GM12875 (cell line): ENCODE results near the gene KRTAP5-10.
"Not testable (repeated sequence)": the region's sequence is repeated elsewhere in the genome, so short reads cannot be mapped to it uniquely, and the experiment has no call there.

Source experiments
- H3K4me3 ChIP-seq: one replicate; pipeline ENCODE4 v1.5.1; 2011; ENCODE audit warnings: low read depth, low read length, control low read depth
- CTCF ChIP-seq: IDR thresholded peaks from 2 replicates; pipeline ENCODE4 v1.5.1; 2011; ENCODE audit warnings: low read depth, mild to moderate bottlenecking, control low read depth, inconsistent platforms, low read length, moderate library complexity, borderline replicate concordance; ENCODE audit not compliant: insufficient read depth

The KRTAP5-10 gene

DNA sequence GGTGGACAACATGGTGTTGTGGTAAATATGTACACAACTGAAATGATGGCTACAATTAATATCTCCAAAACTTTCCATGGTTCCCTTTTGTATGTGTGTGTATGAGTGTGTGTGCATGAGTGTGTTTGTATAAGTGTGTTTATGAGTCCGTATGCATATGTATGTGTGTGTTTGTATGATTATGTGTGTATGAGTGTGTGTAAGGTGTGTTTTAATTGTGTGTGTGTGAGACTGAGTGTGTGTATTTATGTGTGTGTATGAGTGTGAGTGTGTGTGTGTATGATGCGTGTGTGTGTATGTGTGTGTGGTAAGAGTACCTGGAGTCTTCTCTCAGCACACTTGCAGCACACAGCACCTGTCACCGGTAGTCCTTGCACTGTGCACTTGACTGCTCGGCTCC lies 9.3 kb upstream of the KRTAP5-10 start:
- no peak for TF ChIP-seq CTCF
- no peak overlapping the region for H3K4me3 ChIP-seq

DNA sequence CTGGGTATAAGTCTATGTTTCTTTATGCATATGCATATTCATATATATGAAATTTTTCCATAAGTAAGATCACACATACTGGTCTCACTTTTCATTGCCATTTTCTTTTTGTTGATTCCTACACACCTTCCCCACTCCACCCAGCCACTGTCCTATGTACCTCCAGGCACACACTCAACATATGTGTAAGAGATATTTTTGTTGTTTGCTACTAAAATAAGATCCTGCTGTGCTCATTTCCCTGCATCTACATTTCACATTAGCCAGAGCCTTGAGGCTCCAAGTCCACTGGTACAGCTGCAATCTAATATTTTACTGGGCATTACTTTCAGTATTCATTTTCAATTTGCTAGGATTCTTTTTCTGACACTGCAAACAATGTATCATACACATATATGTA lies 8.1 kb upstream of the KRTAP5-10 start:
- no peak overlapping the region for H3K4me3 ChIP-seq
- TF ChIP-seq CTCF, result no peak

DNA sequence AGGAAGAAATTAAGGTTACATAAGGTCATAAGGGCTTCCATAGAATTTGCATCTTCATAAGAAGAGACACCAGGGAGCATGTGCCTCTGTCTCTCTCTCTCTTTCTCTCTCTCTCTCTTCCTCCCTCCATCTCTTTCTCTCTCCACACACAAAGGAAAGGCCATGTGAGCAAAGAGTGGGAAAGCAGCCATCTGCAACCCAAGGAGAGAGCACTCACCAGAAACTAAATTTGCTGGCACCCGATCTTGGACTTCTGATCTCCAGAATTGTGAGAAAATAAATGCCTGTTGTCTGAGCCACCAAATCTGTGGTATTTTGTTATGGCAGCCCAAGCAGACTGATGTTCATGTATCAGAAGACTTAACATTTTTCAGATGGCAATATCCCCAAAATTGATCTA lies 6.4 kb upstream of the KRTAP5-10 start:
- no peak for TF ChIP-seq CTCF
- H3K4me3 ChIP-seq, result no peak overlapping the region

DNA sequence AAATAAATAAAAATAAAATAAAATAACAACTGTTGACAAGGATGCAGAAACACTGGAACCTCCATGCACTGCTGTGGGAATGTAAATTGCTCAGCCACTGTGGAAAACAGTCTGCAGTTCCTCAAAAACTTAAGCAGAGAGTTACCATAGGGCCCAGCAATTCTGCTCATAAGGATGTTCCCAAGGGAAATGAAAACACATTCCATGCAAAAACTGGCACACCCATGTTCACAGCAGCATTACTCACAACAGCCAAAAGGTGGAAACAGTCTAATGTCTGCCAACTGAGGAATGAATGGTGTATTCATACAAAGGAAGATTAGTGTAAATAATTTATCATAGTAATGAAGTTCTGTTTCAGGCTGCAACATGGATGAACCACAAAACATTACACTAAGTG lies 3.2 kb upstream of the KRTAP5-10 start:
- TF ChIP-seq CTCF, result no peak
- no peak overlapping the region for H3K4me3 ChIP-seq

DNA sequence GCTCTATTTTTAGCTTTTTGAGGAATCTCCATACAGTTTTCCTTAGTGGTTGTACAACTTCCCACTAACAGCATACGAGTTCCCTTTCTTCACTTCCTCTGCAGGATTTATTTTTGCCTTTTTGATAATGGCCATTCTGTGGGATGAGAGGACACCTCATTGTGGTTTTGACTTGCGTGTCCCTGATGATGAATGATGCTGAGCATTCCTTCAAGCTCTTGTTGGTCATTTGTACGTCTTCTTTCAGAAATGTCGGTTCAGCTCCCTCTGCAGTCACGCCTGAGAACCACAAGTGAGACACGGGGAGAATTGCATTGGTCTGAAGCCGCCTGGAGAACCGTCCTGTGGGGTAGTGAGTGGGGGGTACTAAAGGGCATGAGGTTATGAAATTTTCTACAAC lies 2.0 kb upstream of the KRTAP5-10 start:
- TF ChIP-seq CTCF, result peak; percentile 67
- H3K4me3 ChIP-seq, result no peak overlapping the region

- TF ChIP-seq CTCF, result no peak
- no peak overlapping the region for H3K4me3 ChIP-seq
Observed at GRCh38 chr11:71564430-71564829, 933 bp upstream of the KRTAP5-10 start.

DNA sequence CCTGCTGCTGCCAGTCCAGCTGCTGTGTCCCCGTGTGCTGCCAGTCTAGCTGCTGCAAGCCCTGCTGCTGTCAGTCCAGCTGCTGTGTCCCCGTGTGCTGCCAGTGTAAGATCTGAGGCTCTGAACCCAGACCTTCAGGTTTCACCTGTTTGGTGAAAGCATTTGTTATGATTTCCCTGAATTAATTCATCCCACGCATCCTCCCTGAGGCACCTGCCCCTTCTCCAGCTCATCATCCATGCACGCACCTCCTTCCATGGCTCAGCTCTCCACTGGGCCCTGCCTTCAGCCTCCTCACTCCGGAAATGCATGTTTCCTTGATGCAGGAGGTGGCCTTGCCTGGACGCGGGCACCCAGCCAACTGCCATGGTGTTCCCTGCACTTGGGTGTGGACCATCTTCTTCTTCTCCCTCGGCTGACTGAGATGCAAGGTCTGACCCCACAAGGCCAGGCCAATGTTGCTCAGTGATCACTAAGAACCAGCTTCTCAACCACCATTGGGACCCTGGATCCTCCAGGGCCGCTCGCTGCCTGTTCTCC lies 788 bp downstream of the KRTAP5-10 start:
- no peak overlapping the region for H3K4me3 ChIP-seq
- no peak for TF ChIP-seq CTCF

DNA sequence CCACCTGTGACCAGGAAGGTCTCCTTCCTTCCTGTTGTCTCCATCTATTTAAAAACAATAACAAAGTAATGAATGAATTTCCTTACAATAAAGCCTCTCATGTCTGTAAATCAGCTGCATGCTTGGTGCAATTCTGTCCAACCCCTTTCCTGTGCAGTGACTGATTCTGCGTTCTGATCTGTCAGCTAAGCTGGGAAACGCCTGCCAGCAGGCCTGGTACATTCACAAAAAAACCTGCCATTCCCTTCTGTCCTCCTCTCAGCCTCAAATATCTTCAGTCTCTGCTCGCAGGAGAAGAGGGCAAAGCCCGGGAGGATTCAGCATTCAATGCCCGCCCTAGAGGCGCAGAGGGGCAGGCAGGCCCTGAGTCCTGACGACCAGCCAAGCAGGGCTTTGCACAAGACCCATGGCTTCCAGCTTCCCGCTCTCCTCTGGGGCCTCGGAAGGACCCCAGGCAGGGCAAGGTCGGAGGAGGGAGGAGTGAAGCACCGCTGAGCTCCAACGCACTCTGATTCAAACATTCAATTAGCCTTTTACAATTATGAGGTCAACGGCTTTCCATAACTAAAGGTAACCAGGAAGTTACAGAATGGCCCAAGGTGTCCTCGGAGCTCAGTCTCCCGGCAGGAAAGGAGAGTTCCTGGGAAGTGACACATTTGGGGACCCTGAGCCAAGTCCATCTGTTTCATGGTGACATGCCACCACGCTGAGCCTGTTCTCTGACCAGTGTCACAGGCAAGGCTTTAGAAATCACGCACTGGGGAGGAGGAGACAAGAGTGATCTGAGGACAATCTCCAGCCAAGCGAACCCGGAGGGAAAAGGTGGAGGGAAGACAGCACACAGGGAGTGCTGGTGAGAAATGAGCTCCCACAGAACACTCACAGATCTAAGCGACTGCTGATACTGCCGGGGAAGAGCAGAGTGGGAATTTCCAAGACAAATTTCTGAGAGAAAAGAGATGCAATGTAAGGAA lies 1.6 kb downstream of the KRTAP5-10 start:
- H3K4me3 ChIP-seq, result not testable (repeated sequence)

GRCh38 chr11:71567633-71568032 lies 2.3 kb downstream of the KRTAP5-10 start:
- not testable (repeated sequence) for H3K4me3 ChIP-seq
